GM23248 (cell line): ENCODE measurements around the gene SLC2A9. TPM values are rescaled to one million over a fixed set of nuclear protein-coding genes. Genes with fewer than 3 reads are reported as not detected.

ENCODE experiments used
- DNase-seq: peaks from one replicate; pipeline ENCODE4 v3.0.0-alpha.2; 2015
- H2AFZ ChIP-seq: fragments of 200-600 bp; sonication (generic); 2 replicates; pipeline ENCODE4 v1.6.1; 2016; ENCODE audit warnings: antibody characterized with exemption
- H3F3A ChIP-seq: fragments of 200-600 bp; sonication (generic); 2 replicates; pipeline ENCODE4 v1.6.1; 2016; ENCODE audit warnings: mild to moderate bottlenecking, antibody characterized with exemption, mixed run types; ENCODE audit not compliant: insufficient read depth
- H3K27ac ChIP-seq: fragments of 200-600 bp; sonication (generic); 2 replicates; pipeline ENCODE4 v1.5.1; 2016; ENCODE audit warnings: mild to moderate bottlenecking
- H3K27me3 ChIP-seq: fragments of 200-600 bp; sonication (generic); replicated peaks from 2 replicates; pipeline ENCODE4 v1.6.1; 2016; ENCODE audit warnings: mild to moderate bottlenecking; ENCODE audit not compliant: insufficient read depth
- H3K36me3 ChIP-seq: fragments of 200-600 bp; sonication (generic); 2 replicates; pipeline ENCODE4 v1.6.1; 2016; ENCODE audit warnings: low read depth, mild to moderate bottlenecking
- H3K4me1 ChIP-seq: fragments of 200-600 bp; sonication (generic); 2 replicates; pipeline ENCODE4 v1.6.1; 2016; ENCODE audit warnings: mild to moderate bottlenecking; ENCODE audit not compliant: insufficient read depth
- H3K4me2 ChIP-seq: fragments of 200-600 bp; sonication (generic); one replicate; pipeline ENCODE4 v1.6.1; 2016; ENCODE audit warnings: mild to moderate bottlenecking; ENCODE audit not compliant: unreplicated experiment
- H3K4me3 ChIP-seq: fragments of 200-600 bp; sonication (generic); 2 replicates; pipeline ENCODE4 v1.5.1; 2016; ENCODE audit warnings: mild to moderate bottlenecking
- H3K79me2 ChIP-seq: fragments of 200-600 bp; sonication (generic); 2 replicates; pipeline ENCODE4 v1.6.1; 2016; ENCODE audit warnings: mild to moderate bottlenecking; ENCODE audit not compliant: insufficient read depth
- H3K9ac ChIP-seq: fragments of 200-600 bp; sonication (generic); 2 replicates; pipeline ENCODE4 v1.6.1; 2016; ENCODE audit warnings: mild to moderate bottlenecking
- H3K9me2 ChIP-seq: fragments of 200-600 bp; sonication (generic); 2 replicates; pipeline ENCODE4 v1.6.1; 2016; ENCODE audit warnings: mixed run types, mild to moderate bottlenecking, moderate library complexity; ENCODE audit not compliant: insufficient read depth
- H3K9me3 ChIP-seq: fragments of 200-600 bp; sonication (generic); one replicate; pipeline ENCODE4 v1.6.1; 2017; ENCODE audit warnings: low read depth
- H4K20me1 ChIP-seq: fragments of 200-600 bp; sonication (generic); 2 replicates; pipeline ENCODE4 v1.6.0; 2016; ENCODE audit not compliant: insufficient read depth
- EZH2 ChIP-seq: fragments of 200-600 bp; sonication (generic); IDR thresholded peaks from 2 replicates; pipeline ENCODE4 v1.6.1; 2018; ENCODE audit warnings: antibody characterized with exemption, mild to moderate bottlenecking; ENCODE audit not compliant: insufficient read depth, poor library complexity, severe bottlenecking
- EZH2phosphoT487 ChIP-seq: fragments of 200-600 bp; sonication (generic); IDR thresholded peaks from 2 replicates; pipeline ENCODE4 v1.6.1; 2018; ENCODE audit warnings: antibody characterized with exemption, moderate library complexity, mild to moderate bottlenecking, low read depth; ENCODE audit not compliant: insufficient read depth
- WGBS, 2 experiments: methylation state at CpG; one replicate each; pipeline ENCODE4 v1.1.6; 2015 to 2017; ENCODE audit warnings: low lambda C conversion rate in 2 of 2, low coverage in 1 of 2; ENCODE audit errors: missing lambda C conversion rate in 2 of 2; 5-methylcytosine and 5-hydroxymethylcytosine counted together
- in situ Hi-C: fragments of 300-500 bp; cut with MboI; formaldehyde crosslinking; loops from 2 replicates; pipeline ENCODE4 v1.15.0; 2020
- polyA plus RNA-seq: library from polyadenylated mRNA; unstranded; fragments of >200 nt; fragmentation: Nextera tagmentation; extraction: Ambion mirVana; gene quantifications from 2 replicates; pipeline ENCODE4 v1.2.1, GENCODE V29; 2016
- total RNA-seq: library from RNA; depleted of rRNA; stranded (reverse); fragments of >200 nt; shearing (Covaris generic); gene quantifications from 2 replicates; pipeline ENCODE4 v1.2.3, GENCODE V29; 2014

The SLC2A9 gene
- total and polyA plus RNA-seq, 2 experiments from 2014 or later, result 2.8 to 3.5 TPM

- no peak overlapping the region for H3K4me3 ChIP-seq
- DNase-seq, result no peak
- no peak for TF ChIP-seq EZH2
- no peak for TF ChIP-seq EZH2phosphoT487
- H3K4me1 ChIP-seq, result no peaks in the 10 kb centered on the region
- H3K79me2 ChIP-seq, result no peaks in the 10 kb centered on the region
- H3K27ac ChIP-seq, result no peak overlapping the region
- in situ Hi-C loops, result no loop called here
- no peaks in the 10 kb centered on the region for H3K27me3 ChIP-seq
- no peaks in the 10 kb centered on the region for H3K36me3 ChIP-seq
- no peaks in the 10 kb centered on the region for H4K20me1 ChIP-seq
- H2AFZ ChIP-seq, result no peak overlapping the region
- no peak overlapping the region for H3K4me2 ChIP-seq
- no peaks in the 10 kb centered on the region for H3K9me3 ChIP-seq
- H3F3A ChIP-seq, result no peaks in the 10 kb centered on the region
- no peaks in the 10 kb centered on the region for H3K9me2 ChIP-seq
- no peak overlapping the region for H3K9ac ChIP-seq
- whole genome bisulfite sequencing, 2 experiments, result 45 to 58% methylated on average over 4 of the region's 4 CpGs
Observed at GRCh38 chr4:9933184-9933583, 88.1 kb downstream of the SLC2A9 start.

GRCh38 chr4:9932771-9933170 is 88.5 kb downstream of the SLC2A9 start:
- no peaks in the 10 kb centered on the region for H3K9me2 ChIP-seq
- no peaks in the 10 kb centered on the region for H3K27me3 ChIP-seq
- H3K4me3 ChIP-seq, result no peak overlapping the region
- no peaks in the 10 kb centered on the region for H3F3A ChIP-seq
- no peak overlapping the region for H3K27ac ChIP-seq
- no peaks in the 10 kb centered on the region for H3K9me3 ChIP-seq
- no peaks in the 10 kb centered on the region for H3K36me3 ChIP-seq
- in situ Hi-C loops, result no loop called here
- H3K79me2 ChIP-seq, result no peaks in the 10 kb centered on the region
- DNase-seq, result no peak
- no peaks in the 10 kb centered on the region for H3K4me1 ChIP-seq
- TF ChIP-seq EZH2phosphoT487 (no peak), EZH2 (no peak)
- H3K4me2 ChIP-seq, result no peak overlapping the region
- no peak overlapping the region for H3K9ac ChIP-seq
- 48 to 49% methylated on average over 4 of the region's 4 CpGs for WGBS, 2 experiments
- no peak overlapping the region for H2AFZ ChIP-seq
- H4K20me1 ChIP-seq, result no peaks in the 10 kb centered on the region

GRCh38 chr4:9931146-9931545 is 90.2 kb downstream of the SLC2A9 start:
- H3K27me3 ChIP-seq, result no peaks in the 10 kb centered on the region
- H3K79me2 ChIP-seq, result no peaks in the 10 kb centered on the region
- TF ChIP-seq EZH2 (no peak), EZH2phosphoT487 (no peak)
- H3K27ac ChIP-seq, result no peak overlapping the region
- H3K4me3 ChIP-seq, result no peak overlapping the region
- no peaks in the 10 kb centered on the region for H3K9me3 ChIP-seq
- no peaks in the 10 kb centered on the region for H3K4me1 ChIP-seq
- no peak overlapping the region for H3K9ac ChIP-seq
- no peaks in the 10 kb centered on the region for H3K36me3 ChIP-seq
- H3K9me2 ChIP-seq, result no peaks in the 10 kb centered on the region
- DNase-seq, result no peak
- H3F3A ChIP-seq, result no peaks in the 10 kb centered on the region
- H4K20me1 ChIP-seq, result no peaks in the 10 kb centered on the region
- WGBS, 2 experiments, result 75 to 92% methylated on average over 1 of the region's 1 CpG
- H2AFZ ChIP-seq, result no peak overlapping the region
- in situ Hi-C loops, result no loop called here
- no peak overlapping the region for H3K4me2 ChIP-seq

- no peaks in the 10 kb centered on the region for H3K36me3 ChIP-seq
- no peaks in the 10 kb centered on the region for H3K27me3 ChIP-seq
- H3K9ac ChIP-seq, result no peak overlapping the region
- no peaks in the 10 kb centered on the region for H3K4me1 ChIP-seq
- no peaks in the 10 kb centered on the region for H4K20me1 ChIP-seq
- H3K9me3 ChIP-seq, result no peaks in the 10 kb centered on the region
- no peaks in the 10 kb centered on the region for H3K79me2 ChIP-seq
- TF ChIP-seq EZH2 (no peak), EZH2phosphoT487 (no peak)
- WGBS, 2 experiments, result 62 to 73% methylated on average over 5 of the region's 5 CpGs
- DNase-seq, result no peak
- H3K4me2 ChIP-seq, result no peak overlapping the region
- no peaks in the 10 kb centered on the region for H3K9me2 ChIP-seq
- no peaks in the 10 kb centered on the region for H3F3A ChIP-seq
- H3K4me3 ChIP-seq, result no peak overlapping the region
- in situ Hi-C loops, result no loop called here
- no peak overlapping the region for H3K27ac ChIP-seq
- H2AFZ ChIP-seq, result no peak overlapping the region
Observed at GRCh38 chr4:9929111-9929510, 92.2 kb downstream of the SLC2A9 start.
